Activated CD4-positive, CD25-positive, alpha-beta regulatory T cell (primary cell): ENCODE data around the gene PES1.
"Not testable (repeated sequence)": the region's sequence is repeated elsewhere in the genome, so short reads cannot be mapped to it uniquely, and the experiment has no call there.

Experiments used
- DNase-seq, 4 experiments: peaks; one replicate each; lab custom pipeline; 2025; lab: John Stamatoyannopoulos, UW

Gene PES1

DNA sequence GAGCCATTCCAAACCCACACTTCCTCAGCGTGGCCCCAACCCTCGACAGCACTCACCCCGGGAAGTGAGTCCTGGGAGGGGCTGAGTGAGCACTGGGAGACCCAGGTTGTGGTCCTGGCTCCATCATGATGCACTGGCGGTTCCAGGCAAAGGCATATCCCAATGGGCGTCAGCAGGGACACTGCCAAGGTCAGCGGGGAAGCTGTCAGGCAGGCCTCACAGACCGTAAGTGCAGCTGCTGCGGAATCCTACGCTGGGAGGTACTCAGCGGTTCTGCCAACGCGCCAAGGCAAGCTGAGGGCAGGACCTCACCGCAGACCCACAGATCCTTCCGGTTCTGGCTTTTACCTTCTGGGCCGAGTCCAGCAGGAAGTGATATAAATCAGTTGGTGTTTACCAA is 15.9 kb downstream of the PES1 start:
- no peak for DNase-seq

DNA sequence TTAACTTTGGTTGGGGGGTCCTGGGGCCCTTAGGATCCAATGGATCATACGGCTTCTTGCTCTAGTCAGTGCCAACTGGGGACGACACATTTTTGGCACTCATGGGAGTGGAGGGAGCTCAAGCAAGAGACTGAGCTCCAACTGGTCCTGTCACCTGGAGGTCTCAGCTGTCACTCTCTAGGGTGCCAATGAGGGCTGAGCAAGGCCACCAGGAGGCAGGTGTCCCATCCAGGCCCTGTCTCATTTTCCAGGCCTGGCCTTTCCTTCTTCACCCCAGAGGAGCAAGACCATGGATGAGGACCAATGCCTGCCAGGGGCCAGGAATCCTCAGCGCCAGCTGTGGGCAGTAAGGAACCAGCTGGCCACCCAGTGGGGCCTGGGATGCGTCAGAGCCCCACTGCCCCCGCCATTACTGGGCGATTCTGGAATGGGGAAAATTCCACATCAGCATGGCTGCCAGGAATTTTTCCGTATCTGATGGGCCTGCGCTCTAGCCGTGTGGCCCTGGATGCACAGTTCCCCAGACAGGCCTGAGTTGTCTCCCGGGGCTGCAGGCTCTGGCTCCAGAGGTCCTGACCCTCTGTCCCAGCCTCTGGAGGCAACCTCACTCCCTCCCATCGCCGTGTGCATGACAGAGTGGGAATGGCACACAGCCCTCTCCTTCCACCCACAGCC is 16.6 kb downstream of the PES1 start:
- no peak for DNase-seq

DNA sequence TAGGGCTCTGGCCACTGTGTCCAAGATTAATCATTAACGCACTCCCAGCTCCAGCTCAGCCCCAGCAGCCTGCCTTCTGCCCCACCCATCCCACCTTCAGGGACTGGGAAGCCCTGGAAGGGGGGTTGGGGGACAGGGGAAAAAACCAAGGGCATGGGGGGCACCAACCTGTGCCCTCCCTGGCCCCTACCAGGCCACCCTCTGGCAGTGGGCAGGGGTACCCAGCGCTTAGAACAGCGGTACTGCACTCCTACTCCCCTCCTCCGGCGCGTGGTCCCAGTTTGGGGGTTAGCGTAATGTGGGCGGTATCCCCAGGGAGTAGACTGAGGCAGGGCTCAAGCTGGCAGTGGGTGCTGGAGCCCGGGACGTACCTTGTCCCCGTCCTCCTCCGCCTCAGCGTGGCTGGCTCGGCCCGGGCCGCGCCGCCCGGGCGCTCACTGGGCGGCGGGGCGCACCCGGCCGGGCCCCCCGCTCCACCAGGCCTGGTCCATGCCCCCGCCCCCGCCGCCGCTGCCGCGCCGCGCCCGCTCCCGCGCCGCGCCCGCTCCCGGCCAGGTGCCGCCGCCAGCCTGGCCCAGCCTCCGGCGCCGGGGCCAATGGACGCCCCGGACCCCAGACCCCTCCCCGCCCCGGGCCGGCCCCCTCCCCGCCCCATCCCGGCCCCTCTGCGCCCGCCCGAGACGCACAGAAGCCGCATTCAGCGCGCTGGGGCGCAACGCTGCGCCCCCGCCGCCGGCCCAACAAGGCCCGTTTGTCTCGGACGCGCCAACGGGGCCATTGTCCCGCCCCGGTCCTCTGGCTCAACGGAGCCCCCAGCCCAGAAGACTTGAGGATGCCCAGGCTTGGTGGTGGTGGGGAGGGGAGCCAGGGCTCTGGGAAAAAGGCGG is 17.4 kb downstream of the PES1 start, which contains the start of gene GAL3ST1:
GAL3ST1 (minus strand) TSS at position 571 of the 887 bp plus-strand sequence. CDS start 17,273 bp downstream, outside the sequence.
- no peak for DNase-seq

DNA sequence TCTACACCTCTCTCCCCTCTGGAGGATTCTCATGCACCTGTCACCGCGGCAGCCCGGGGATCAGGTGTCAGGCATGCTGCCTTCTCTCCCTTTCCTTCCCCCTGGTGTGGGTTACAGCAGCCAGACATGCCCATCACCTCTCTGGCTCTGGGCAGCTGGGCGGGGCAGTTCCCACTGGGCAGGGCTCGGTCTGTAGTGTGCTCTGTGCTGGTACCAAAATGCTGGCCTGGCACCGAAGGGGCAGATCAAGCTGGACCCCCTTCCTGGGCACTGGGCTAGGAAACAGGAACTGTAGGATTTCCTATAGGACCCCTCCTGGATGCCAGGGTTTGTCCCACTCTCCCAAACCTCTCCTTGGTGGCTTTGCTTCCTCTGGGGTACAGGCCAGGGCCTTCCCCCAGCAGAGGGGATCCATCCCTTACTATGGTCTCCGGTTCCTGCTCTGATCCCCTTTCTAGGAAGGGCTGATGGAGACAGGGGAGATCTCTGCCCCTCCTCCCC is 18.1 kb downstream of the PES1 start:
- no peak for DNase-seq

DNA sequence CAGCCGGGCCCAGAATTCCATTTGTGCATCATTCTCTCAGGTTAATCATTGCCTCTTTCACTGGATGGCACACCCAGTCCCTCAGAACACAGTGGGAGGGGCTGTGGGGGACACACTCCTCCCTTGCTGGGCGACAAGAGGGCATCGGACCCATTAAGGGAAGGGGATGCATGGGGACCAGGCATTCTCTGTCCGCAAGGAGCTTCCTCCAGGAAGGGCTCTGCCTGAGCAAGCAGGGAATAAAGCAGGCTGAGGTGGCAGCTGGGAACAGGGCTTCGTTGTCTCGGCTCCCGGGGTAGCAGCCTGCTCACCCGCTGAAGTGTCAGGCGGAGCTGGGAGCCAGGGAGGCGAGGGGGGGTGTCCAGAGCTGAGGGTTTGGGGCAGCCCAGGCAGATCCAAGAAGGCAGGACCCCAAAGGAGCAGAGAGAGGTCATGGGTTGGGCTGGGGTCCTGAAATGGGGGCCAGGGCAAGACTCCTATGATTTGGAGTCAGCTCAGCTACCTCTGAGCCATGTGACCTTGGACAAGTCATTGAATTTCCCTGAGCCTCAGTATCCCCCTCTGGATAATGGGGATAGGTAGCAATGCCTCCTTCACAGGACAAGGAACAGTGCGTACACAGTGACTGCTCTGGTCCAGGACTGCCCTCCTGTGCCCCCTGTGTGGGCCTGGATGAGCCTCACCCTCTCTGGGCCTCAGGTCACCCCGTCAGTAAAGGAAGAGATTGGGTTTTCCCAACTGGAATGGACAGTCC is 18.7 kb downstream of the PES1 start:
- DNase-seq, result no peak

DNA sequence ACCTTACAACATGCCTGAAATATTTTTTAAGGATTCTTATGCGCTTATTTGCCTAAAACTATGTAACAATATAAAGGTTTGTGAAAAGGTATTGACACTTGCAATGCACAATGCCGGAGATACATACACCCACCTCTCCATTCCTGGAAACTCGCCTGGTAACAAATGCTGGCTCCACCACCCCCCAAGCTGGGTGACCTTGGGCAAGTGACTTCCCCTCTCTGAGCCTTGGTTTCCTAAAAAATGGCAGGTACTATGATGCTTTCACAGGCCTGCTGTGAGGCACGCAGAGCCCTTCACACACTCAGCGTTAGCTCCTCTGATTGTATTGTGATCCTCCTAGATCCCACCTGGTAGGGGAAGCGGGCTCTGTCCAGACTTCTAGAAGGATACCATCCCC is 19.5 kb downstream of the PES1 start:
- no peak for DNase-seq

DNA sequence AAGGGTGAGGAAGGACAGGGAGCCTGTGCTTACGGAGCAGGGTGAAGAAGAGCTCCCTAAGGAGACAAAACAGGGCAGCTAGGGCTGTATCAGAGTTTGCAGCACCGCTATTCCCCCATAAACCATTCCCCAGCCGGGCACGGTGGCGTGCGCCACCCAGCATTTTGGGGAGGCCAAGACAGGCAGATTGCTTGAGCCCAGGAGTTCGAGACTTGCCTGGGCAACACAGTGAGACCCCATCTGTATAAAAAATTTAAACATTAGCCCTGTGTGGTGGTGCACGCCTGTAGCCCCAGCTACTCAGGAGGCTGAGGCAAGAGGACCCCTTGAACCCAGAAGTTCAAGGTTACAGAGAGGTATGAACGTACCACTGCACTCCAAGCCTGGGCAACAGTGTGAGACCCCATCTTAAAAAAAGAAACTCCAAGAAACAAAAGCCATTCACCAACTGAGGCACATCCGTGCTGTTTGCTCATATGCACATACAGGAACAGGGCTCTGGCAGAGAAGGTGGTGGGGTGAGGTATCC is 22.0 kb downstream of the PES1 start:
- no peak for DNase-seq

DNA sequence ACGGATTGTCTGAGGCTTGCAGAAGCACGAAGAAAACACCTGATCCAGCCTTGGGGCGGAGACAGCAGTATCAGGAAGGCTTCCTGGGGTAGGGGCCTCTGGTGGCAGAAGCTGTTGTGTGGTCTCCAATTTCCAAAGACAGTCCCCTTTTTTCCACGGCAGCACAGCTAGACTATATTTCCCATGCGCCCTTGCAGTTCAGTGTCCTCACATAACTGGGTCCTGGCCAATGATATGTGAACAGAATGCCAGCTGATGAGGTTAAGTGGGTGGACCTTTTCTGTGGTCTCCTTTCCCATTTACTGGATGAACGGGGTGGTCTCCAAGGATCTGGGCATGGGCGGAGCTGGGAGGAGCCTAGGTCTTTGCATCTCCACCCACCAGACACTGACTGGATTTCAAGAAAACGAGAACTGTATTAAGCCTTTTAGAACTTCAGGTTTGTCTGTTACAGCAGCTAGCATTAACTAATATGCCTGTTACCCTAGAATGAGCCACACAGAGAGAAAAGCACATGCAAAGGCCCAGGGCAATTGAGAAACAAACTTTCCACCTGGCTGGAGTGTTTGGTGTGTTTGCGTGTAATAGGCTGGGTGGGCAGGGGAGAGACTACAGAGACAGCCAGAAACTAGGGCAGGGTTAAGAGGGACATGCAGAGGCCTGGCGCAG is 23.4 kb downstream of the PES1 start:
- no peak for DNase-seq

DNA sequence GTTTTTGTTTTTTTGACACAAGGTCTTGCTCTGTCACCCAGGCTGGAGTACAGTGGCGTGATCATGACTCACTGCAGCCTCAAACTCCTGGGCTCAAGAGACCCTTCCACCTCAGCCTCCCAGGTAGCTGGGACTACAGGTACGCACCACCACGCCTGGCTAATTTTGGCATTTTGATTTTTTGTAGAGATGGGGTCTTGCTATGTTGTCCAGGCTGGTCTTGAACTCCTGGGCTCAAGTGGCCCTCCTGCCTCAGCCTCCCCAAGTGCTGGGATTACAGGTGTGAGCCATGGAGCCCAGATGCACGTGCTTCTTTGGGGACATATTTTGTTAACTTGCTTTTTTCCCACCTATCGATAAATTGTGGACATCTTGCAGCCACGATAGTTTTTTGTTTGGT is 24.4 kb downstream of the PES1 start:
- DNase-seq, result not testable (repeated sequence)

DNA sequence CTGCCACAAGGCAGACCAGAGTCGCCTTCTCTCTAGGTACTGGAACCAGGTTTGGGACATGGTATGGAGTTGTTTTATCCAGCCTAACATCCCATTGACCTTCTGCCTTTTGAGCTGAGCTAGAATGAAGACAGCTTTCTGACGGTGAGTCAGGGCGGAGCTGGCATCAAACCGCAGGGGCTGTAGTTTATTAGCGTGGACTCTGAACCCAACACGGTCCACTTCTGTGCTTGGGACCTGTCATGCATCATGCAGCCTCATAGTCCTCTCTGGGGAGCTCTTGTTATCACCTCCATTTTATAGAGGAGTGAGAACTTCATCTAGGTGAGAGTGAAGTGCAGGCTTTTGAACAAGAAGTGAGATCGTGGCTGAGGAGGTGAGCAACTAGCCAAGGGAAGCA is 25.6 kb downstream of the PES1 start:
- no peak for DNase-seq

DNA sequence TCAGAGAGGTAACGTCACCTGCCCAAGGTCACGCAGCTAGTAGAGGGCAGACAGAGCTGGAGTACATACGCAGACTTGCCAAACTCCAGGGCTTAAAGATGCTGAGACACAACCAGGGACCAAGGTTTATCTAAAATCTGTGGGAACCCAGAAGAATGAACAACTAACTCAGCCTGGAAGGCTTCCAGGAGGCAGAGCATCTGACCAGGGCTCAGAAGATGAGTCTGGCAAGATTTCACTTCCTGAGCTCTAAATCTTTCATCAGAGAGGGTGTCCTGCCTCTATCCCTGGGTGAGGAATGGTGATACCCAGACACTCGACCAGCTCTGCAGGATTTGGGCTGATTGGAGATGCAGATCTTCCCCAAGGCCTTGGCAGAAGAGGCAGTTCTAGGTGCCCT is 26.4 kb downstream of the PES1 start:
- no peak for DNase-seq

DNA sequence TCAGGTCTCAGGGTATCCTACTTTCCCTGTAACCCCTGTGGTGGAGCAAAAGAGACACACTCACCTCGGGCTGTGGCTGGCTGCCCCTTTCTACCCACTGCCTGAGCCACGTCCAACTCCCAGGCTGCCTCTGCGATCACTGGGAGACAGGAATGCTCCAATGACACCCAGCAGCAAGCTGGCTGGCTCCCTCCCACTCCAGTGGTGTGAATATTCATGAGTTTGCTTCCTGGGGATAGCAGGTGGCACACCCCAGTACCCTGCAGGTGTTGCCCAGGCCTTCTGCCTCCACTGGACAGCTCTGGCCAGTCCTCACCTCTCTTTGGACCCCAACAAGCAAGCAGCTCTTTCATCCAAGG is 27.0 kb downstream of the PES1 start:
- DNase-seq, result no peak

DNA sequence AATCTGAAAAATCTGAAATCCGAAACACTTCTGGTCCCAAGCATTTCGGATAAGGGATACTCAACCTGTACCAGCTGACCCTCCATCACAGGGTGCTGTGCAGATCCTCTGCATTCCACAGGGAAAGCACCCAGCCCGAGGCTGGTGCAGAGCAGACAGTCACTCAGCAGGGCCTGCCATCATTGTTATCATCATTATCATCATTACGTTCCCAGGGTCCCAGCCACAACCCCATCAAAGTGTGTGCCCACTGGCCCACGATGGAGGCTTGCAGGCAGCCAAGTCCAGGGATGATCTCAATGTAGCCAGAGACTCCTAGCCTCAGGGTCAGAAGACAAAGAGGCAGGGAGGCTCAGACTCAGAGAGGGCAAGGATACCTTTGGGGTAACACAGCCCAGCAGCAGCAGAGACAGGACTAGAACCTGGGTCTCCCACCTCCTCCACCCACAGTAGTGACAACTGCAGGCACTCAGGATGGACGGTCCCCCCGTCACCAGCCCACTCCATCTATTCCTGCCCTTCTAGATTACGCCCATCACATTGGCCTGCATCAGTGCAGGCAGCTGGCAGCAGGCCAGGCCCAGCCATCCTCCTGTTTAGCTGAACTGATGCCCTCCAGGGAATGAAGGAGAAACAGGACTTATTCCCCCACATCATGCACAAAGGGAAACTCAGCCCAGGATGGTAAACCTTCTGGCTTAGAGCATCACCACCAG is 27.5 kb downstream of the PES1 start:
- no peak for DNase-seq

DNA sequence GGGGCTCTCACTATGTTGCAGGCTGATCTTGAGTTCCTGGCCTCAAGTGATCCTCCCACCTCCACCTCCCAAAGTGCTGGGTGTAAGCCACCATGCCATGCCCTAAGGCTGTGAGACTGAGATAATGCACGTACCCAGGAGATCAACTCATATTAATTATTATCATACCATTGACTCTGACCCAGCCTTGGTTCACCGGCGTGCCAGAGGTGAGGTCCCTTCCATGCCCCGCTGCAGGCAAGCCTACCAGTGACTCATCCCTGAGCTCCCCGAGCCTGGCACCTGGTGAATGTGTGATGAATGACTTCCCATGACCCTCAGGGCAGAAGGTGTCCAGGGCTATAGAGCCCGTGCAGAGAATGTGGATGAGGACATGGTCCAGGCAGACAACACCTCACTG is 29.3 kb downstream of the PES1 start:
- DNase-seq, result no peak

DNA sequence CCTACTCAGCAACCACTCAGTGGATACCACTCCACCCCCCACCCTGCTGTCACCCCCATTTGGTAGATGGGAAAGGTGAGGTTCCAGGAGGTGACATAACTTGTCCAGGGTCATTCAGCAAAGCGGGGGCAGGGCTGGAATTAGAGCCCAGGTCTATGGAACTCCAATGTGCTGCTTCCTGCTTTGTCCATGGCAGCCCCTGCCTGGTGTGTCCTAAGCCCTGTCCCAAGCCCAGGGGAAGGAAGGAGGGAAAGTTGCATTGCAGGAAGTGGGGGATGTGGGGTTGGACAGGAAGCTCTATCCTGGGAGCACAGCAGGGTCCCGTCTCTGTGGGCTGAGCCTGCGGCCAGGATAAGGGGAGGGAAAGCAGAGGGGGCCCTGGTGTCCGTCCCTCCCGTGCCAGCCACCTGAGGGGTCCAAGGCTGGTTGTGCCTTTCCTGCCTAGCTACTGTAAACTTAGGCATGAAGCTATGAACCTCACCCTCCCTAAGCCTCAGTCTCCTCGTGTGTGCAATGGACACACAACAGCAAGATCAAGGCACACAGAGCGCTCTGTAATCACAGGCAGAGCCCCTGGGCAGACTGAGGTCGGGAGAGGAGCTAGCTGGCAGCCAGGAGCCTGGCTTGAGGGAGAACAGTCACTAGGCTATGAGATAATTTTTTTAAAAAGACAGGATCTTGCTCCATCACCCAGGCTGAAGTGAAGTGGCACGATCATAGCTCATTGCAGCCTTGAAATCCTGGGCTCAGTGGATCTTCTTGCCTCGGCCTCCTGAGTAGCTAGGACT is 30.1 kb downstream of the PES1 start:
- no peak for DNase-seq

DNA sequence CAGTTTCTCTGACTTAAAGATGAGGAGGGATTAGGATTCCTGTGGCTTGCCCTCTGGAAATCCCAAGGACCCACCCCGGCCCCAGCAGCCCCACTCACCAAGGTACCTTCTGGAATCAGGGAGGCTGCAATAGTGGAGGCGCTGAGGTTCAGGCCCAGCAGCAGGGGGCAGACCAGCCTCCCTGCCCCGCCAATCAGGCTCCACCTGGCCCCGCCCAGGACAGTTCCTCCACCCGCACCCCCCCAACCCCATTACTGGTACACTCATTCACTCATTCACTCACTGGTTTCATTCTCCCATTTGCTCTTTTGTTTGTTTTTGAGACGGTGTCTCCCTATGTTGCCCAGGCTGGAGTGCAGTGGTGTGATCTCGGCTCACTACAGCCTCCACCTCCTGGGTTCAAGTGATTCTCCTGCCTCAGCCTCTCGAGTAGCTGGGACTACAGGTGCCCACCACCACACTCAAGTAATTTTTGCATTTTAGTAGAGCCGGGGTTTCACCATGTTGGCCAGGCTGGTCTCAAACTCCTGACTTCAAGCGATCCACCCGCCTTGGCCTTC is 31.0 kb downstream of the PES1 start:
- DNase-seq, result not testable (repeated sequence)

DNA sequence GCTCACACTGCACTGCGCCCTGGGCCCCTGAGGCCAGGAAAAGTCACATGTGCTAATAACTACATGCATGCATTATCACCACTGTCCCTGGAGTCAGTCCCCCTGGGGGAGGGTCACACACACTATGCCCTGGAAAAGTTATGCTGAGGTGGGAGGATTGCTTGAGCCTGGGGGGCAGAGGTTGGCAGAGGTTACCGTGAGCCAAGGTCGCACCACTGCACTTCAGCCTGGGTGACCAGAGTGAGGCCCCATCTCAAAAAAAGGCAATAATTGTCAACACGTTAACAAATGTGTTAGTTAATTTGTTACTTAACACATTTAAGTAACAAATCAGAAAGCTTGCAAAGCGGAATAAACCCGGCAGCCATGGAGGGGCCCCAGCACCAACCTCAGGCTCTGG is 31.8 kb downstream of the PES1 start:
- no peak for DNase-seq

DNA sequence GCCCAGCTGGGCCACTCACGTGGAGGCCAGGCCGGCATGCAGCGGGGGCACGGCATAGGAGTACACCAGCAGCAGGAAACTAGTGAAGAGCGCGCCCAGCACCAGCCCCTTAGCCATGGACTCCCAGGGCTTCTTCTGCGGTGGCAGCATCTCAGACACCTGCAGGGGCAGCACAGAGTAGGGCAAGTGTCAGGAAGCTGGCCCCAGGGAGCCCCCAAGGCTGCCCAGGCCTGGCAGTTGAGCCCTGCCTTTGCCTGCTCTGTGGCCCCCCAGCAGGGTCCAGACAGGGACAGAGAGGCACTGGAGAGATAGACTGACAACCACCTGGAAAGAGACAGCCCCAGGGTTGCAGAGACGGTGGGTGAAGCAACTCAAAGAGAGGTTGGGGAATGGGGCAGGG is 34.5 kb downstream of the PES1 start:
- DNase-seq, result no peak

DNA sequence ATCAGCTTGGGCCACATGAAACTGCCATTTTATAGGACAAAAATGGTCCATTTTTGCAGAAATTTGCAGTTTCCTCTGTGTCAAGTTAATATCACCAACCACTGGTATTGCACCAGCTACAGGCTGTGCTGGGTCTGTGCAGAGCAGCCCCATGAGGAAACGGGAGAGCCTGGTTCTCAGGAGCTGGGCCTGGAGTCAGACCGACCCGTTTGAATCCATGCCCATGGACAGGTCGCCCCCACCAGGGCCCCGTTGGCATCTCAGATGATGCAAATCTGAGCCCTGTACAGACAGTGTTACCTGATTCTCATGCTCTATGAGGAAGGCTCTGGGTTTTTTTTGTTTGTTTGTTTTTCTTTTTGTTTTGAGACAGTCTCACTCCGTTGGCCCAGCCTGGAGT is 35.3 kb downstream of the PES1 start:
- DNase-seq, result no peak
